ENCODE measurements around the gene PIK3CA.
"Not testable (repeated sequence)": the region's sequence is repeated elsewhere in the genome, so short reads cannot be mapped to it uniquely, and the experiment has no call there.

The PIK3CA gene

GRCh38 chr3:179147873-179148615 lies at the start of gene PIK3CA:
Gene PIK3CA, plus strand, starts transcription at chr3:179148357. Its CDS starts 50,469 bp downstream, at chr3:179198826.
- TF ChIP-seq SUZ12 (IDR thresholded peaks at IDR 0.05; ENCODE audit: extremely low read depth, insufficient read depth, insufficient read length) = no peak
- no peak for TF ChIP-seq YY1 (IDR thresholded peaks at IDR 0.05; ENCODE audit: insufficient read depth, insufficient read length)
- TF ChIP-seq ZNF274 (IDR thresholded peaks at IDR 0.05; ENCODE audit: low read depth, low read length) = no peak
- no peaks in the 10 kb centered on the region for H3K4me1 ChIP-seq (ENCODE audit: insufficient read depth, insufficient read length)
- peak within 1 kb of the TSS; percentile 92 for H3K9ac ChIP-seq (ENCODE audit: insufficient read length, low read depth)
- peak within 1 kb of the TSS; percentile 82 for H3K4me3 ChIP-seq (ENCODE audit: insufficient read length, low read depth)
- no peaks in the 10 kb centered on the region for H3K27me3 ChIP-seq (ENCODE audit: insufficient read depth, insufficient read length)
- H3K9me3 ChIP-seq (ENCODE audit: insufficient read depth, low read length) = no peaks in the 10 kb centered on the region
- DNase-seq (ENCODE audit: low read depth, low spot score) = peak; percentile 92
- H3K36me3 ChIP-seq (ENCODE audit: insufficient read depth, insufficient read length, low read length) = no peaks in the 10 kb centered on the region

GRCh38 chr3:179098388-179099077 lies 49.6 kb upstream of the PIK3CA start:
- no peak for DNase-seq (ENCODE audit: low read depth, low spot score)
- Histone ChIP-seq H3K36me3 (ENCODE audit: insufficient read depth, insufficient read length, low read length) (no peaks in the 10 kb centered on the region), H3K9me3 (ENCODE audit: insufficient read depth, low read length) (no peaks in the 10 kb centered on the region), H3K4me3 (ENCODE audit: insufficient read length, low read depth) (no peak overlapping the region), H3K27me3 (ENCODE audit: insufficient read depth, insufficient read length) (no peaks in the 10 kb centered on the region), H3K4me1 (ENCODE audit: insufficient read depth, insufficient read length) (no peaks in the 10 kb centered on the region), H3K9ac (ENCODE audit: insufficient read length, low read depth) (no peak overlapping the region)
- TF ChIP-seq YY1 (IDR thresholded peaks at IDR 0.05; ENCODE audit: insufficient read depth, insufficient read length) = no peak
- no peak for TF ChIP-seq SUZ12 (IDR thresholded peaks at IDR 0.05; ENCODE audit: extremely low read depth, insufficient read depth, insufficient read length)
- TF ChIP-seq ZNF274 (IDR thresholded peaks at IDR 0.05; ENCODE audit: low read depth, low read length) = no peak

GRCh38 chr3:179100652-179101051 lies 47.5 kb upstream of the PIK3CA start:
- Histone ChIP-seq H3K9me3 (ENCODE audit: insufficient read depth, low read length) (no peaks in the 10 kb centered on the region), H3K36me3 (ENCODE audit: insufficient read depth, insufficient read length, low read length) (no peaks in the 10 kb centered on the region), H3K9ac (ENCODE audit: insufficient read length, low read depth) (no peak overlapping the region), H3K27me3 (ENCODE audit: insufficient read depth, insufficient read length) (no peaks in the 10 kb centered on the region), H3K4me1 (ENCODE audit: insufficient read depth, insufficient read length) (no peaks in the 10 kb centered on the region), H3K4me3 (ENCODE audit: insufficient read length, low read depth) (no peak overlapping the region)
- TF ChIP-seq YY1 (IDR thresholded peaks at IDR 0.05; ENCODE audit: insufficient read depth, insufficient read length) (no peak), SUZ12 (IDR thresholded peaks at IDR 0.05; ENCODE audit: extremely low read depth, insufficient read depth, insufficient read length) (no peak), ZNF274 (IDR thresholded peaks at IDR 0.05; ENCODE audit: low read depth, low read length) (no peak)
- DNase-seq (ENCODE audit: low read depth, low spot score) = no peak

DNA sequence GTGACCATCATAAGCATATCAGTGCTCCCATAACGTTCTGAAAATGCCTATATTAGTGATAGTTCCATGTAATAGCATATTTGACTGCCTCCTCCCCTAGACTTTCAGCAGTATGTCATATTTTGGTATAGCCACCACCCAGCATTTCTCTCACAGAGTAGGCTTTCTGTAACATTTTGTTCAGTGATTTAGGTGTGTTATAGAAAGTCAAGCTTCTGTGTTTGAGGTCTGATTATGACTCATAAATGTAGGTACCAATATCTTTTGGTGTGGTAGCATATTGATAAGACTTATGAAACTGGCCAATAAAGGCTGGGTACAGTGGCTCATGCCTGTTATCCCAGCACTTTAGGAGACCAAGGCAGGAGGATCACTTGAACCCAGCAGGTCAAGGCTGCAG lies 42.3 kb upstream of the PIK3CA start:
- DNase-seq (ENCODE audit: low read depth, low spot score) = no peak
- Histone ChIP-seq H3K4me3 (ENCODE audit: insufficient read length, low read depth) (no peak overlapping the region), H3K4me1 (ENCODE audit: insufficient read depth, insufficient read length) (no peaks in the 10 kb centered on the region), H3K27me3 (ENCODE audit: insufficient read depth, insufficient read length) (no peaks in the 10 kb centered on the region), H3K9ac (ENCODE audit: insufficient read length, low read depth) (no peak overlapping the region), H3K36me3 (ENCODE audit: insufficient read depth, insufficient read length, low read length) (no peaks in the 10 kb centered on the region), H3K9me3 (ENCODE audit: insufficient read depth, low read length) (0 out of 2 replicates have a peak, but pooled peaks cover 5% of the 10 kb centered on the region)
- TF ChIP-seq SUZ12 (IDR thresholded peaks at IDR 0.05; ENCODE audit: extremely low read depth, insufficient read depth, insufficient read length) (no peak), ZNF274 (IDR thresholded peaks at IDR 0.05; ENCODE audit: low read depth, low read length) (no peak), YY1 (IDR thresholded peaks at IDR 0.05; ENCODE audit: insufficient read depth, insufficient read length) (no peak)

- no peak overlapping the region for H3K4me3 ChIP-seq (ENCODE audit: insufficient read length, low read depth)
- no peak overlapping the region for H3K9ac ChIP-seq (ENCODE audit: insufficient read length, low read depth)
- DNase-seq (ENCODE audit: low read depth, low spot score) = no peak
- H3K27me3 ChIP-seq (ENCODE audit: insufficient read depth, insufficient read length) = no peaks in the 10 kb centered on the region
- TF ChIP-seq ZNF274 (IDR thresholded peaks at IDR 0.05; ENCODE audit: low read depth, low read length) (no peak), SUZ12 (IDR thresholded peaks at IDR 0.05; ENCODE audit: extremely low read depth, insufficient read depth, insufficient read length) (no peak), YY1 (IDR thresholded peaks at IDR 0.05; ENCODE audit: insufficient read depth, insufficient read length) (no peak)
- no peaks in the 10 kb centered on the region for H3K4me1 ChIP-seq (ENCODE audit: insufficient read depth, insufficient read length)
- 0 out of 2 replicates have a peak, but pooled peaks cover 5% of the 10 kb centered on the region for H3K9me3 ChIP-seq (ENCODE audit: insufficient read depth, low read length)
- H3K36me3 ChIP-seq (ENCODE audit: insufficient read depth, insufficient read length, low read length) = no peaks in the 10 kb centered on the region
Observed at GRCh38 chr3:179107617-179108016, 40.5 kb upstream of the PIK3CA start.

GRCh38 chr3:179108086-179108485 lies 40.1 kb upstream of the PIK3CA start:
- Histone ChIP-seq H3K4me1 (ENCODE audit: insufficient read depth, insufficient read length) (no peaks in the 10 kb centered on the region), H3K4me3 (ENCODE audit: insufficient read length, low read depth) (no peak overlapping the region), H3K9me3 (ENCODE audit: insufficient read depth, low read length) (0 out of 2 replicates have a peak, but pooled peaks cover 5% of the 10 kb centered on the region), H3K9ac (ENCODE audit: insufficient read length, low read depth) (no peak overlapping the region), H3K27me3 (ENCODE audit: insufficient read depth, insufficient read length) (no peaks in the 10 kb centered on the region), H3K36me3 (ENCODE audit: insufficient read depth, insufficient read length, low read length) (no peaks in the 10 kb centered on the region)
- DNase-seq (ENCODE audit: low read depth, low spot score) = no peak
- TF ChIP-seq SUZ12 (IDR thresholded peaks at IDR 0.05; ENCODE audit: extremely low read depth, insufficient read depth, insufficient read length) = no peak
- TF ChIP-seq YY1 (IDR thresholded peaks at IDR 0.05; ENCODE audit: insufficient read depth, insufficient read length) = no peak
- no peak for TF ChIP-seq ZNF274 (IDR thresholded peaks at IDR 0.05; ENCODE audit: low read depth, low read length)

GRCh38 chr3:179113903-179114302 lies 34.3 kb upstream of the PIK3CA start:
- no peak overlapping the region for H3K4me3 ChIP-seq (ENCODE audit: insufficient read length, low read depth)
- H3K27me3 ChIP-seq (ENCODE audit: insufficient read depth, insufficient read length) = no peaks in the 10 kb centered on the region
- TF ChIP-seq ZNF274 (IDR thresholded peaks at IDR 0.05; ENCODE audit: low read depth, low read length) = no peak
- TF ChIP-seq YY1 (IDR thresholded peaks at IDR 0.05; ENCODE audit: insufficient read depth, insufficient read length) = no peak
- no peak for TF ChIP-seq SUZ12 (IDR thresholded peaks at IDR 0.05; ENCODE audit: extremely low read depth, insufficient read depth, insufficient read length)

GRCh38 chr3:179115444-179115843 lies 32.7 kb upstream of the PIK3CA start:
- not testable (repeated sequence) for DNase-seq (ENCODE audit: low read depth, low spot score); H3K4me1 ChIP-seq (ENCODE audit: insufficient read depth, insufficient read length); H3K27me3 ChIP-seq (ENCODE audit: insufficient read depth, insufficient read length); H3K36me3 ChIP-seq (ENCODE audit: insufficient read depth, insufficient read length, low read length); H3K9me3 ChIP-seq (ENCODE audit: insufficient read depth, low read length); H3K4me3 ChIP-seq (ENCODE audit: insufficient read length, low read depth); H3K9ac ChIP-seq (ENCODE audit: insufficient read length, low read depth)

More at GRCh38 chr3:179113903-179114302, 34.3 kb upstream of the PIK3CA start:
- Histone ChIP-seq H3K9me3 (ENCODE audit: insufficient read depth, low read length) (0 out of 2 replicates have a peak, but pooled peaks cover 10% of the 10 kb centered on the region), H3K36me3 (ENCODE audit: insufficient read depth, insufficient read length, low read length) (no peaks in the 10 kb centered on the region), H3K9ac (ENCODE audit: insufficient read length, low read depth) (no peak overlapping the region), H3K4me1 (ENCODE audit: insufficient read depth, insufficient read length) (no peaks in the 10 kb centered on the region)
- DNase-seq (ENCODE audit: low read depth, low spot score) = no peak

All from NT2/D1 (cell line).